ENCODE measurements around the gene PHF5A. TPM values are rescaled to one million over a fixed set of nuclear protein-coding genes. Genes with fewer than 3 reads are reported as not detected.
A peak's percentile ranks its signal among the peaks of the same experiment; 100 is the strongest.

Gene PHF5A
- total RNA-seq, 1 donor from 2014 or later, result 44.2 TPM

DNA sequence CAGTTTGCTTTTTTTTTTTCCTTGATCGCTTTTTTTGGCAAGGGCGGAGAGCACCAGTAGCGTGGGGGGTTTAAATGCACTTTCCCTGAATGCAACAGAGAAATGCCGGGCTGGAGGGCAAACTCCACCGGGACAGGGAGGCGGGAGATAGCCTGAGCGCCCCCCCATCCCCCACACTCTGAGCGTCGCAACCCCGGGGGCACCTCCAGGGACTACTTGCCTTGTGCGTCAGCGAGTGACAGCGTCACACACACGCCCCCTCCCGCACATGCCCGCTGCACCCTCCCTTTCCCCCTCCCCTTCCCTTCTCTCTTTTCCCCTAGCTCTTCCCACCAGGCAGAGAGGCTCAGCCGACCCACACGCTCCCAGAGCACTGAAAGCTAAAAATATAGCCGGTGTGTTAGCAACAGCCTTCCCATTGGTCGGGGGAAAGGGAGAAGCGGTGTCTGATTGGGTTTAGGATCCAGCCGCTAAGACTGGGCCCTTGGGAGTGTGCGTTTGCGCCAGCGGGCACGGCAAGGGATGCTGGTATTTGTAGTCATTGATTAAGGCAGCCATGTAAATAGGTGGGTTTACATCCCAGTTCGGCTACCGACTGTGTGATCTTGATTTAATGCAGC, 20.2 kb downstream of the PHF5A start:
- peaks cover 18% of the 10 kb centered on the region for H3K4me1 Mint-ChIP-seq
- no peaks in the 10 kb centered on the region for H3K27me3 Mint-ChIP-seq (ENCODE audit: low read depth)
- DNase-seq (ENCODE audit: low spot score in 2 of 2, unreplicated experiment in 2 of 2), result peak; percentile 84 to 89
- TF ChIP-seq, protein P1, sequence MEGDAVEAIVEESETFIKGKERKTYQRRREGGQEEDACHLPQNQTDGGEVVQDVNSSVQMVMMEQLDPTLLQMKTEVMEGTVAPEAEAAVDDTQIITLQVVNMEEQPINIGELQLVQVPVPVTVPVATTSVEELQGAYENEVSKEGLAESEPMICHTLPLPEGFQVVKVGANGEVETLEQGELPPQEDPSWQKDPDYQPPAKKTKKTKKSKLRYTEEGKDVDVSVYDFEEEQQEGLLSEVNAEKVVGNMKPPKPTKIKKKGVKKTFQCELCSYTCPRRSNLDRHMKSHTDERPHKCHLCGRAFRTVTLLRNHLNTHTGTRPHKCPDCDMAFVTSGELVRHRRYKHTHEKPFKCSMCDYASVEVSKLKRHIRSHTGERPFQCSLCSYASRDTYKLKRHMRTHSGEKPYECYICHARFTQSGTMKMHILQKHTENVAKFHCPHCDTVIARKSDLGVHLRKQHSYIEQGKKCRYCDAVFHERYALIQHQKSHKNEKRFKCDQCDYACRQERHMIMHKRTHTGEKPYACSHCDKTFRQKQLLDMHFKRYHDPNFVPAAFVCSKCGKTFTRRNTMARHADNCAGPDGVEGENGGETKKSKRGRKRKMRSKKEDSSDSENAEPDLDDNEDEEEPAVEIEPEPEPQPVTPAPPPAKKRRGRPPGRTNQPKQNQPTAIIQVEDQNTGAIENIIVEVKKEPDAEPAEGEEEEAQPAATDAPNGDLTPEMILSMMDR (IDR thresholded peaks at IDR 0.05; ENCODE audit: unreplicated experiment), result no peak
- peaks cover 2% of the 10 kb centered on the region for H3K36me3 Mint-ChIP-seq
- no peaks in the 10 kb centered on the region for H3K9me3 Mint-ChIP-seq
- H3K27ac Mint-ChIP-seq, result peak overlapping the region; percentile 99
- H3K4me3 Mint-ChIP-seq, result peak overlapping the region; percentile 98

DNA sequence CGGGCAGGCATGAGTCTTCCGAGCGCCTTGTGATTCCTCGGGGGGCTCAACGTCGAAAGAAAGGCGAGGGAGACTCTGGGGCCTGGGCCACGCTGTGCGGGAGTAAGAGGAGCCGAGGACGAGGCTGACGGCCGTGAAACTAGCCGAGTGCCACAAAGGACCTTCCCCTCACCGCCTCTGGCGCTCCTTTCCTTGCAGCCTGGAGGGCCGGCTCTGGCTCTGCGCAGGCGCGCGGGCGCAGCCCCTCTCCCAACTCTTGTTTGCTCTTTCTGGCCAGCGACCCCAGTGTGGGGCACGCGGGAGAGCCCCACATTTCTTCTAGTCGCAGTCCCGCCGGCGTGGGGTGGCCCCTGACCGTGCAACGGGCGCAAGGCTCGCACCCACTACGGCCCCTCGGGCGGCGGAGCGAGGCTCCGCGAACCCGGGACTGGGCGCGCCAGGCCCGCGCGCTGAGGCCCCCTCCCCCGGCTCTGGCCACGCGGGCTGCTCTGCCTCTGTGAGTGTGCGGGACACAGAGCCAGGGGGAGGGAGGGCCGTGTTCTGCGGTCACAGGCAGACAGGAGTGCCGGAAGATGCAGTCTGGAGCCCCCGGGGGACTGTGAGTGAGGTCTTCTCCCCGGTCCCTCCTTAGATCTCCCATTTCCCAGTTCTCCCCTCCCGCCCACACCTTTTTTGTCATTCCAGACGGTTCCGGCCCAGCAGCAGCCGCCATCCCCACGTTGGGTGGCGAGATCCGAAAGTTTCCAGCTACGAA, 20.9 kb downstream of the PHF5A start:
- H3K27ac Mint-ChIP-seq, result peak overlapping the region; percentile 99
- H3K27me3 Mint-ChIP-seq (ENCODE audit: low read depth), result no peaks in the 10 kb centered on the region
- peaks cover 19% of the 10 kb centered on the region for H3K4me1 Mint-ChIP-seq
- peak overlapping the region; percentile 98 for H3K4me3 Mint-ChIP-seq
- H3K9me3 Mint-ChIP-seq, result no peaks in the 10 kb centered on the region
- H3K36me3 Mint-ChIP-seq, result no peaks in the 10 kb centered on the region
- DNase-seq (ENCODE audit: low spot score in 2 of 2, unreplicated experiment in 2 of 2), result peak; percentile 65 to 78
- TF ChIP-seq, protein P1 (IDR thresholded peaks at IDR 0.05; ENCODE audit: unreplicated experiment), result no peak

DNA sequence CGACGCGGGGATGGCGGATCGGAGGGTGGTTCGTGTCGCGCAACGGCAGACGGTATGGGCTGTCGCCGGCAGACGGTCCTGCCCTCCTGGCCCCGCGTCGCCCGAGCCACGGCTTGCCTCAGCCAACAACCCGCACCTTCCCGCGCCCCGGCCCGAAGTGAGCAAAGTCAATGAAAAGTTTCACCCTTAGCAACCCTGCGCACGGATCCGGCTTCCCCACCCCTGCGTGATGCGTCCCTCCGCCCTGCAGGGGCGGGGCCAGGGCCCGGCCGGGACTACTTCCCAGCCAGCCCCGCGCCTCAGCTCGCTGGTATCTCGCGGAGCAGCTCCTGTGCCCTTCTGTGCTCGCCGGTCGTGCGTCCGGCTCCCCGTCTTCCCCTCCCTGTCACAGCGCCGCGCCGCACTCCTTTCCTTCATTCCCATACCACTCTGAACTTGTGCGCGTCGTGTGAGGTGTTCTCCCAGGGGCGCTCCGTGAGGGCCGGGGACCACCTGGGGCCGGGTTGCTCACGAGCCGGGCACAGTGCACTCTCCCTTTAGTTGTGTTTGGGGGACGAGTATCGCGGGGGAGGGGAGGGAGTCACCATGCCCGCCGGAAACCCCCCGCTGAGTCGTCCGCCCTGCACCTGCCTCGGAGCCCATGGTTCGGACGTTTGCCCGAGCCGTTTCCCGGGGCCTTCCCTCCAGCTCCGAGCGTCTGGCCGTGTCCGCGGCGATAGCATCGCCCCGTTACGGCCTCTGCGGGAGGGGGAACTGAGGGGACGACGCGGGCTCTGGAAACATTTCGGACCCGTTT, 21.7 kb downstream of the PHF5A start, which contains the start of gene TOB2:
Gene TOB2, minus strand, starts transcription at position 163 of the 796 bp plus-strand sequence. CDS start 9,456 bp downstream, outside the sequence.
- Mint-ChIP-seq H3K27ac (peak within 1 kb of the TSS; percentile 99), H3K27me3 (ENCODE audit: low read depth) (no peaks in the 10 kb centered on the region), H3K36me3 (no peaks in the 10 kb centered on the region), H3K9me3 (no peaks in the 10 kb centered on the region), H3K4me1 (peaks cover 23% of the 10 kb centered on the region), H3K4me3 (peak within 1 kb of the TSS; percentile 98)
- TF ChIP-seq, protein P1 (IDR thresholded peaks at IDR 0.05; ENCODE audit: unreplicated experiment), result no peak
- DNase-seq (ENCODE audit: low spot score in 2 of 2, unreplicated experiment in 2 of 2), result peak; percentile 84 to 95

DNA sequence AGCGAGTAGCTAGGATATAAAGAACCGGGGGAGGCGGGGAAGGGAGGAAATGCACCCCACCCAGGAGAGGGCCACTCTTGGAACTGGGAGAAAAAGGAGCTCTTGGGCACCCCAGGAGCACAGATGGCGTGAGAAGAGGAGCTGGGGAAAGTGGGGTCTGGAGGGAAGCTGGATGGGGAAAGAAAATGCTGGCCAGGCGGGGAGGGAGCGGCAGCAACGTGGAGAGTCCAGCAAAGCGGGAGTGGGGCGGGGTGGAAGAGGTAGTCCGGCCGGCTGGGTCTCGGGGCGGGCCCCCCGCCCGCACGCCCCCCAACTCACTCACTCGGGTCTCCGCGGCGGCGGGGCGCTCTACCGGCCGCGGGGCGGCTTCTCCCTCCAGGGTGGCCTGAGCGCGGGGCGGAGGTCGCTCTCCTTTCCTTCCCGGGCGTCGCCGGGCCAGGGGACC, 22.4 kb downstream of the PHF5A start:
- Mint-ChIP-seq H3K27me3 (ENCODE audit: low read depth) (no peaks in the 10 kb centered on the region), H3K4me3 (peak overlapping the region; percentile 98)
- TF ChIP-seq, protein P1 (IDR thresholded peaks at IDR 0.05; ENCODE audit: unreplicated experiment), result no peak

More for the DNA sequence above, 22.4 kb downstream of the PHF5A start:
- Mint-ChIP-seq H3K36me3 (peaks cover 1% of the 10 kb centered on the region), H3K27ac (peak overlapping the region; percentile 99), H3K9me3 (no peaks in the 10 kb centered on the region), H3K4me1 (peaks cover 23% of the 10 kb centered on the region)
- peak in 1 of 2 experiments; percentile 63 for DNase-seq (ENCODE audit: low spot score in 2 of 2, unreplicated experiment in 2 of 2)

Measured in mesothelial cell of epicardium (in vitro differentiated cells).